Measurements from ENCODE around the gene HABP2. TPM values are rescaled to one million over a fixed set of nuclear protein-coding genes. Genes with fewer than 3 reads are reported as not detected.

Gene HABP2
- total RNA-seq, result not detected in 2 replicates

DNA sequence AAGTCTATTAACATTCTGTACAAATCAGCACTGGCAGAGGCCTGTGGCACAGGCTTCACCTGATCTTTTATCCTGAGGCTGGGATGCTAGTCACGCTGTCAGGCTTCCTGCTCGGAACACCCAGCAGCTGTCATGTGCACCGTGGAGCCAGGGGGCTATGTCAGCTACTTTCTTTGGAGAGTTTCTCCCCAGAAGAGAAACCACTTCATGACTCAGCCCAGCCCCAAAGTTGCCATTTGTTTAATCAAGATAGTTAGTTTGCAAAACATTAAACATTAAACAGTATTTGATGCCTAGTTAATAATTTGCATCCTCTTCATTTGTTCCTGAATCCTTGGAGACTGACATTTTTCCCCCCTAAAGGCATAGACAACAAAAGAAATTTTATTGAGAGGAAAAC is at the start of gene HABP2:
Gene HABP2 (plus strand): TSS at position 353 of the 400 bp plus-strand sequence. CDS start 69 bp downstream, outside the sequence.

Other genes with a start within 250 kb of the HABP2 start
- gene NRAP, start 111.0 kb downstream of the HABP2 start, total RNA-seq, result not detected in 2 replicates
- 16.9 and 18.8 TPM in 2 replicates for gene CASP7, start 126.9 kb downstream of the HABP2 start, total RNA-seq
- gene PLEKHS1, start 198.6 kb downstream of the HABP2 start, total RNA-seq, result not detected in 2 replicates

Data from bronchus fibroblast of lung (primary cell).